Activated B cell treated with CpG ODN at 0.5 μM for 24 hours (primary cell): ENCODE data around the gene HABP4. TPM values are rescaled to one million over a fixed set of nuclear protein-coding genes. Genes with fewer than 3 reads are reported as not detected.

Source experiments
- ATAC-seq: fragments of 200-7000 bp; cut with Tn5 transposase; one replicate; pipeline ENCODE4 v1.10.0; 2021; ENCODE audit warnings: low read depth, mild to moderate bottlenecking, moderate library complexity
- CTCF ChIA-PET: fragments of 350-600 bp; sonication (Branson Sonifier 250); formaldehyde crosslinking; loops from one replicate; lab custom pipeline; 2021; ENCODE audit warnings: antibody characterized with exemption; lab: Charles Lee
- POLR2A ChIA-PET: fragments of 350-600 bp; sonication (Branson Sonifier 250); formaldehyde crosslinking; loops from one replicate; lab custom pipeline; 2021; ENCODE audit warnings: antibody characterized with exemption; lab: Charles Lee
- DNase-seq: peaks from one replicate; pipeline ENCODE4 v3.0.0; 2022
- H3K27ac Mint-ChIP-seq: one replicate; pipeline ENCODE4 v1.8.0; 2020; ENCODE audit warnings: mixed read lengths
- H3K27me3 Mint-ChIP-seq: one replicate; pipeline ENCODE4 v1.8.0; 2021; ENCODE audit warnings: mixed read lengths
- H3K36me3 Mint-ChIP-seq: one replicate; pipeline ENCODE4 v1.8.0; 2021; ENCODE audit warnings: low read depth, mixed read lengths
- H3K4me1 Mint-ChIP-seq: one replicate; pipeline ENCODE4 v1.8.0; 2021; ENCODE audit warnings: mixed read lengths
- H3K4me3 Mint-ChIP-seq: one replicate; pipeline ENCODE4 v1.8.0; 2020; ENCODE audit warnings: mild to moderate bottlenecking, mixed read lengths
- H3K9me3 Mint-ChIP-seq: one replicate; pipeline ENCODE4 v1.8.0; 2020; ENCODE audit warnings: mixed read lengths
- CTCF ChIP-seq: fragments of 200-600 bp; IDR thresholded peaks from one replicate; pipeline ENCODE4 v1.8.0; 2022; ENCODE audit warnings: antibody characterized with exemption, mild to moderate bottlenecking
- intact Hi-C: fragments of 100-400 bp; cut with micrococcal nuclease; formaldehyde crosslinking; loops from one replicate; pipeline ENCODE4 v1.15.1; 2024
- total RNA-seq: library from RNA; stranded (reverse); gene quantifications from 2 replicates; pipeline ENCODE4 v1.2.3, GENCODE V29; 2022

HABP4 gene
- total RNA-seq, 1 donor from 2014 or later: 8.1 TPM

GRCh38 chr9:96510258-96510657 is 60.3 kb downstream of the HABP4 start:
- POLR2A ChIA-PET: no interaction called here
- H3K4me1 Mint-ChIP-seq: no peaks in the 10 kb centered on the region
- H3K27me3 Mint-ChIP-seq: no peaks in the 10 kb centered on the region
- ATAC-seq (no peak), DNase-seq (no peak)
- no peak overlapping the region for H3K27ac Mint-ChIP-seq
- H3K9me3 Mint-ChIP-seq: no peaks in the 10 kb centered on the region
- peaks cover 13% of the 10 kb centered on the region for H3K36me3 Mint-ChIP-seq
- TF ChIP-seq CTCF: no peak
- intact Hi-C loops: no loop called here
- CTCF ChIA-PET: no interaction called here
- no peak overlapping the region for H3K4me3 Mint-ChIP-seq

DNA sequence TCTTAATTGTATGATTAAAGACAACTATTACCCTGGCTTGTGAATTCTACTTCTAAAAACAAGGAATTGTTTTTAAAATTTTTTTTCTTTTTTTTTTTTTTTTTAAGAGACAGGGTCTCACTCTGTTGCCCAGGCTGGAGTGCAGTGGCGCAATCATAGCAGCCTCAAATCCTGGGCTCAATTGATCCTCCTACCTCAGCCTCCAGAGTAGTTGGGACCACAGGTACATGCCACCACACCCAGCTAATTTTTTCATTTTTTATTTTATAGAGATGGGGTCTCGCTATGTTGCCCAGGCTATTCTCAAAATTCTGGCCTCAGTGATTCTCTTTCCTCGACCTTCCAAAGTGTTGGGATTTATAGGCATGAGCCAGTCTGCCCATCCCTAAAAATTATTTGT is 62.3 kb downstream of the HABP4 start:
- no peak for DNase-seq
- POLR2A ChIA-PET: no interaction called here
- peaks cover 13% of the 10 kb centered on the region for H3K36me3 Mint-ChIP-seq
- no peaks in the 10 kb centered on the region for H3K4me1 Mint-ChIP-seq
- no peak overlapping the region for H3K27ac Mint-ChIP-seq
- no peak for TF ChIP-seq CTCF
- intact Hi-C loops: no loop called here
- no peaks in the 10 kb centered on the region for H3K9me3 Mint-ChIP-seq
- no peaks in the 10 kb centered on the region for H3K27me3 Mint-ChIP-seq
- no peak overlapping the region for H3K4me3 Mint-ChIP-seq
- CTCF ChIA-PET: no interaction called here
- ATAC-seq: no peak

DNA sequence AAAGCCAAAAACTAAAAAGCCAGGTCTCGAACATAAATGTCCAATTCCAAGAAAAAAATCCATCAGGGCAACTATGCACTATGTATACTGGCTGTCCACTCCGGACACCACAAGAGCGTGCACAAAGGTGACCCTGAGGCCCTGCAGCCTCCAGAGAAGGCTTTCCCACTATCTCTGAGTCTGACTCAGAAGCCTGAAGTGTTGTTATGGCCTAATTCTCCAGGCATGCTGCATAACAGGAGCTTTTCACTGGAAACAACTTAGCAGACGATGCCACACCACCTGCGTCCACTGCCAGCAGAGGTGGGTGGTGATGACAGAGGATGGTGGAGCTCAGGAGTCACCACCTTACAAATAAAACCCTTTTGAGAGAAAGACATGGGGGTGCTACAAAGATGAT is 63.7 kb downstream of the HABP4 start:
- DNase-seq (no peak), ATAC-seq (no peak)
- Mint-ChIP-seq H3K9me3 (no peaks in the 10 kb centered on the region), H3K4me3 (no peak overlapping the region), H3K4me1 (no peaks in the 10 kb centered on the region), H3K27me3 (no peaks in the 10 kb centered on the region), H3K27ac (no peak overlapping the region), H3K36me3 (peaks cover 9% of the 10 kb centered on the region)
- CTCF ChIA-PET: no interaction called here
- no peak for TF ChIP-seq CTCF
- intact Hi-C loops: no loop called here
- POLR2A ChIA-PET: no interaction called here

- TF ChIP-seq CTCF: no peak
- no peaks in the 10 kb centered on the region for H3K4me1 Mint-ChIP-seq
- H3K4me3 Mint-ChIP-seq: no peak overlapping the region
- intact Hi-C loops: no loop called here
- H3K36me3 Mint-ChIP-seq: peaks cover 5% of the 10 kb centered on the region
- H3K9me3 Mint-ChIP-seq: no peaks in the 10 kb centered on the region
- DNase-seq: no peak
- no peak overlapping the region for H3K27ac Mint-ChIP-seq
- CTCF ChIA-PET: no interaction called here
- no peak for ATAC-seq
- H3K27me3 Mint-ChIP-seq: no peaks in the 10 kb centered on the region
- POLR2A ChIA-PET: no interaction called here
These were observed 64.3 kb downstream of the HABP4 start for GRCh38 chr9:96514108-96514799.

DNA sequence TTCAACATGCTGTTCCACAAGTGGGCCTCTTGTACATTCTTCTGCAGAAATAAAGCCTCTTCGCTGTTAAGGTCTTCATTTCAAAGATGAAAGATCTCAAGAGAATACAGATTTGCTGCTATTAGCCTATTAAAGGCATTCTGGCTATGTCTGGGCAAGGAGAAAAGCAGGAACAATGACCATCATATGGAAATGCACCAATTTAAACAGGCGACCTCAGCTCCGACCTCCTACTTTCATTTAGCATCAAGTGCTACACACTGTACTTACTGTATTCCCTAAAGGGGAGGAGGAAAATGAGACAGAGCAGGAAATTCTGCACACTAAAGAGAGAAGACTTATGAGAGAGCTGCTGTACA is 64.8 kb downstream of the HABP4 start:
- Mint-ChIP-seq H3K4me1 (no peaks in the 10 kb centered on the region), H3K36me3 (peaks cover 6% of the 10 kb centered on the region), H3K27ac (no peak overlapping the region), H3K4me3 (no peak overlapping the region), H3K27me3 (no peaks in the 10 kb centered on the region), H3K9me3 (no peaks in the 10 kb centered on the region)
- ATAC-seq (no peak), DNase-seq (no peak)
- no peak for TF ChIP-seq CTCF
- ChIA-PET CTCF (no interaction called here), POLR2A (no interaction called here)
- intact Hi-C loops: no loop called here
